HG03095 (cell line): ENCODE measurements around the gene HSF2BP.
"Not testable (repeated sequence)": the region's sequence is repeated elsewhere in the genome, so short reads cannot be mapped to it uniquely, and the experiment has no call there.

Source experiments
- ATAC-seq: cut with Tn5 transposase; IDR thresholded peaks from one replicate; pipeline ENCODE4 v1.9.1; 2021; ENCODE audit warnings: moderate library complexity; ENCODE audit not compliant: unreplicated experiment

HSF2BP gene

DNA sequence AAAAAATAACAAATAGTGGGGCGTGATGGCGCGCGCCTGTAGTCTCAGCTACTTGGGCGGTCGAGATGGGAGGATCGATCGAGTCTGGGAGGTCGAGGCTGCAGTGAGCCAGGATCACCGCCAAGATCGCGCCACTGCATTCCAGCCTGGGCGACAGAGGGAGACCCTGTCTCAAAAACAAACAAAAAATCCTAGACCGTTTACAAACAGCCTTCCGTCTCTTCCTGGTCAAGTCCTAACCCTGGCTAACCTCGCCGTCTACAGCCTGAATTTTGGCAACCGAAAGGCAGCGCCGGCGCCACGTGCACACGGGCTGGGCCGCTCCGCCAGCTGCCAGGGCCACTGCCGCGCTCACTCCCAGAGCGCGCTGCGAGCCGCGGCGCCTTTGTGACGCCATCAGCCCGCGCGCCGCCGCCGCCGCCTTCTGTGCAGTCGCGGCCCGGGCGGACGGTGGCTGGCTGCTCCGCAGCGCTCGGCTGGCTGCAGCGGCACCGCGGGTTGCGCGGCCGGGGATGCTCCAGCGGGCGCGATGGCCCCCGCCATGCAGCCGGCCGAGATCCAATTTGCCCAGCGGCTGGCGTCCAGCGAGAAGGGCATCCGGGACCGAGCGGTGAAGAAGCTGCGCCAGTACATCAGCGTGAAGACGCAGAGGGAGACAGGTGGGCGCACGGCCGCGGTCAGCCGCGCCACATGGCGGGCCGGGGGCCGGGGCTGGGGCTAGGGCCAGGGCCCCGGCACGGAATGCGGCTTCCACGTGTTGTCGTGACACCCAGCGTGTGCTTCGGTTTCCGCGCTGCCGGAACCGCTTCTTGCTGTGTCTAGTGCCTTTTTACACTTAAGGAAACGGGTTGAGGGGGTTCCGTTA is at the start of gene HSF2BP, which contains the start of gene RRP1B:
Gene HSF2BP, minus strand, starts transcription at position 353 of the 865 bp plus-strand sequence. CDS start 1,392 bp downstream, outside the sequence.
Gene RRP1B, plus strand, starts transcription at position 425 of the 865 bp plus-strand sequence. Its CDS starts 105 bp downstream, at position 530.
- ATAC-seq, result no peak

DNA sequence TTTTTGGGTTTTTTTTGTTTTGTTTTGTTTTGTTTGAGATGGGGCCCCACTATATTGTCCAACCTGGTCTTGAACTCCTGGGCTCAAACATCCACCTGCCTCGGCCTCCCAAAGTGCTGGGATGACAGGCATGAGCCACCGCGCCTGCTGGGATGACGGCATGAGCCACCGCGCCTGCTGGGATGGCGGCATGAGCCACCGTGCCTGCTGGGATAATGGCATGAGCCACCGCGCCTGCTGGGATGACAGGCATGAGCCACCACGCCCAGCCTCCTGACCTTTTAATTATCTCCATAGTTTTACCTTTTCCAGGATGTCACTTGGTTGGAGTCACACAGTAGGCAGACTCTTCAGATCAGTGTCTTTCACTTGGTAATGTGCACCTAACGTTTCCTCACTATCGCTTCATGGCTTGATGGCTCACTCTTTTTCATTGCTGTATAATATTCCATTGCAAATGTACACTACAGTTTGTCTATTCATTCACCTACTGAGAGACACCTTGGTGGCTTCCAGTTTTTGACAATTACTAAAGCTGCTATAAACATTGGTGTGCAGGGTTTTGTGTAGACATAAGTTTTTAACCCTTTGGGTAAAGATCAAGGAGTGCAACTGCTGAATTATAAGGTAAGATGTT is 49.6 kb upstream of the HSF2BP start:
- no peak for ATAC-seq

DNA sequence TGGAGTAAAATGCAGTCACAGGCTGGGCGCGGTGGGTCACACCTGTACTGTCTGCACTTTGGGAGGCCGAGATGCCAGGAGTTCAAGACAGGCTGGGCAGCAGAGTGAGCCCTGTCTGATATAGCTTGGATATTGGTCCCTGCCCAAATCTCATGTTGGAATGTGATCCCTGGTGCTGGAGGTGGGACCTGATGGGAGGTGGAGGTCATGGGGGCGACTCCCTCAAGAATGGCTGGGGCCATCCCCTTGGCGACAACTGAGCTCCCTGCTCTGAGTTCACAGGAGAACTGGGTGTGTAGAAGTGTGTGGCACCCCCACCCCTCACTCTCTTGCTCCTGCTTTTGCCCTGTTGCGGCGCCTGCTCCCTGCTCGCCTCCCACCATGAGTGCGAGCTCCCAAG is 48.2 kb upstream of the HSF2BP start:
- no peak for ATAC-seq

DNA sequence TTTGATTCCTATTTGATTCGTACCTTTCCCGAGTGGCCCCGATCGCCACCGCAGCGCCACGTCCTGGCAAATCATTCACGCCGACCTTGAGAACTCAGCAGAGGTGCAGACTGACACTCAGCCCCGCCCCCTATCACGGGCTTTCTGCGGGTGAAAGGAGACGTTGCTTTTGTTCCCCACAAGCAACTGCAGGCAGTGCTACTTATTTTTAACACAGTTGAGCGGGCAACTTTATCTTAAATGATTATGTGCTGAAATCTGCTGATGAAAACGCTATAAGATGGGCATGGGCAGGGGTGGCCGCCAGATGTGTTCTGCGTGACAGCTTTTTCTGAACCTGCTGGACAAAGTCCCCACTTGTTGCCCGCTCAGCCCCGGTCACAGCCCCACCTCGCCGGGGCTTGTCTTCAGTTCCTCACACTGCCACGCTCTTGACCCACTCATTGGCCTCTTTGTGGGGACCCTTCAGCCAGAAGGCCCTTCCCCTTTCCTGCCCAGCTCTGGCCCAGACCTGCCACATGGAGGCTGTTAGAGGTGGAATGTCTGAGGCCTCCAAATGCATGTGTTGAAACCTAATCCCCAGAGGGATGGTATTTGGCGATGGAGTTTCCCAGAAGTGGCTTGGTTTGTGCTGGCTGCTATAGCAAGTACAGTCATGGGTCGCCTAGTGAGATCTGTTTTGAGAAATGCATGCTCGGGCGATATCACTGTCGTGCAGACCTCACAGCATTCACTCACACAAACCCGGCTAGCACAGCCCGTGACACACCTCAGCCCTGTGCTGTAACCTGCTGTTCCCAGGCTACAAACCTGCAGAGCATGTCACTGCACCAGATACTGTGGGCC is 44.0 kb upstream of the HSF2BP start:
- ATAC-seq, result no peak

DNA sequence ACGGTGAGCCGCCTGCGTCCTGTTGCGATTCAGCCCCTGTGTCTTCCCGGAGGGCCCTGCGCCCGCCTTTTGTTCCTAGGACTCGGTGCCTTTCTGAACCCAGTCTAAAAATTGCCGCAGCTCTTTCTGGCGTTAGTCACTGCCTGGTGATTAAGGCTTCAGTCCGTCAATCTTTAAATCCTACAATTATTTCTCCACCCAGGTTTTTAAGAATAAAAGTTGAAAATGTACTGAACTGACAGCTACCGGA is 43.4 kb upstream of the HSF2BP start:
- ATAC-seq, result no peak

DNA sequence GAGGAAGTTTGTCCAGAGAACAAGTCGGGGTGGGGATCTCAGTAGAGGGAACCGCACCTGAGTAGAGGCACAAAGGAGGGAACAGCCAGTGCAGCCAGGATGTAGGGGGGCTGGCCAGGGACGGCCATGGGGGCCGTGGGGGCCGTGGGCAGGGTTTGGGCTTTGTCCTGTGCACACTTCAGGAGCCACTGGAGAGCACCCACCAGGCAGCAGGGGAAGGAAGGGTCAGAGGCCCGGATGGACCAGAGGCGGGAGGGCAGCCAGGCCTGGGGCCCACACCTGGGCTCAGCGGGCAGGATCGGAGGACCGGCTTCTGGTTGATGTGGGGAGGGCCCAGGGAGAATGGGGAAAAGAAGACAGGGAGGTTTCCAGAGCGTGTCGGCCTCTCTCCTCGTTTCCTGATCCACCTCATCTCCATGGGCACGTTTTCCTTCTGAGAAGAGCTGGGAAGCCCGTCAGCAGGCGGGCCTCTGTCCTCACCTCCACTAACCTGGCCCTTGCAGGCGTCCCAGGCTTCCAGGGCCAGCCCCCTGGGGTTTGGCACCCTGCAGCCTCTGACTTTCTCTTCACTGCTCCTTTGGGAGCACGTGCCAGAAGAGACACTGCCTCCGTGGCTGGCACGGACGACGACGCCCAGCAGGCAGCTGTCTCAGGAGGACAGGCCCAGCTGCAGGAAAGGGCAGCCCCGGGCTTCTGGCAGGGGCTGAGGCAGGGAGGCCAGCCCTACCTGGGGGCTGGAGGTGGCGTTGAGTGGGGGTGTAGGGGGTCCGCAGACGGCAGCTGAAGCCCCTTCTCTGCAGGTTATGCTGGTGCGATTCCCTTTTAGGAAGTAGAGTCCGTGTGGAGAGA is 42.9 kb upstream of the HSF2BP start:
- ATAC-seq, result no peak

DNA sequence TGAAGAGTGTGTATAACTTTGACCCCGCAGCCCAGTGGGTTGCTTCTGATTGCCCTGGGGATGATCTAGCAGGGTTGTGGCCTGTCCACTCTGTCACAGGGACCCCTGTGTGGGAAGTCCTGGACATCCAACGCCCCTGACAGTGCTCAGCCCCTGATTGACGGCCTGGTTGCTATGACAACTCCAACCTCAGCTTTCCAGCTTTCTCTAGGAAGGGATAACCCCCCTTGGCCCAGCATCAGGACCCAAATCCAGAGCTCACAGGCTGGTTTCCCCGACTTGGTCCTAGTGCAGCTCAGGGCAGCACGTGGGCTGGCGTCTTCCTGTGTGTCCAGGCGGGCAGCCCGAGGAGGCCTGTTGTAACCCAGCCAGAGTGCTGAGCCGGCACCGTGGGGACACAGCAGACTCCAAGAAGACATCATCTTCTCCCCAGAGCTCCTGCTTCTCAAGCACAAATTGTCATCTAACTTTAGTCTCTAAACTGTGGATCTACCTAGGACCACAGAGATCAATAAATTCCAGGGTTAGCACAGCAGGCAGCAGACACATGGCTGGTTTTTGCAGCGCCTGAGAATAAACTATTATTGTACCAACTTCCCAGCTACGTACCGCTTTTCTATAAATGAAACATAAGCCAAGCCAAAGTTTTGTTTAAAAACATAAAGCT is 40.8 kb upstream of the HSF2BP start:
- ATAC-seq, result no peak

DNA sequence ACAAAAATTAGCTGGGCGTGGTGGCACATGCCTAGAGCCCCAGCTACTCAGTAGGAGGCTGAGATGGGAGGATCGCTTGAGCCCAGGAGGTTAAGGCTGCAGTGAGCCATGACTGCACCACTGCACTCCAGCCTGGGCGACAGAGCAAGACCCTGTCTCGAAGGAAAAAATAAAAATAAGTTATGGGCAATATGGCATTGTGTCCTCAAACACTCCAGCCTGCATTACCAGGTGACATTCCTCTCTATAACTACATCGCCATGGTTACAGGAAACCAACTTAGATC is 40.1 kb upstream of the HSF2BP start:
- ATAC-seq, result not testable (repeated sequence)

DNA sequence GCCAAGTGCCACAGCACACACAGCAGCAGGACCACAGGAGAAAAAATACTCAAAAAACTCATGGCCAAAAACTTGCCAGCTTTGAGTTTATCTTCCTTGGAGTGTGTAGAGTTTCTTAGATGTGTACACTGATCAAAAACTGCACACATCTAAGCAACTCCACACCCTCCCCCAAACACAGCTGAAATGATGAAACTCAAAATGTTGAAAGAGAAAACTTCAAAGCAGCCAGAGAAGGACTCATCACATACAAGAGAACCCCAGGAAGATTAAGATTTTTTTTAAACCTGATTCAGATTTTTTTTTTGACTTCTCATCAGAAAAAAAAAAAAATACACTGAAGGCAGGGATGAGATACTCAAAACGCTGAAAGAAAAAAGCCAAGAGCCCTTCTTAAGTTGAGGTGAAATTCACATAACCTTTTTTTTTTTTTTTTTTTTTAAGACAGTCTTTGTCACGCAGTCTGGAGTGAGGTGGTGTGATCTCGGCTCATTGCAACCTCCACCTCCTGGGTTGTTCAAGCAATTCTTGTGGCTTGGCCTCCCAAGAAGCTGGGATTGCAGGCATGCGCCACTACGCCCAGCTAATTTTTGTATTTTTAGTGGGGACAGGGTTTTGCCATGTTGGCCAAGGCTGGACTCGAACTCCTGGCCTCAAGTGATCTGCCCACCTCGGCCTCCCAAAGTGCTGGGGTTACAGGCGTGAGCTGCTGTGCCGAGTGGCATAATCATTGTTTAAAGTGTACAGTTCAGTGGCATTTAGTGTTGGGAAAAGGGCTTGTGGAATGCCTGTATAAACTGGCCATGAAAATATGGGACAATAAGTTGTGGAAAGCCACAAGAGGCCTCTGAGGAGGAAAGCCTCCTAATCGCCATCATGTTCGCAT is 38.7 kb upstream of the HSF2BP start:
- no peak for ATAC-seq

DNA sequence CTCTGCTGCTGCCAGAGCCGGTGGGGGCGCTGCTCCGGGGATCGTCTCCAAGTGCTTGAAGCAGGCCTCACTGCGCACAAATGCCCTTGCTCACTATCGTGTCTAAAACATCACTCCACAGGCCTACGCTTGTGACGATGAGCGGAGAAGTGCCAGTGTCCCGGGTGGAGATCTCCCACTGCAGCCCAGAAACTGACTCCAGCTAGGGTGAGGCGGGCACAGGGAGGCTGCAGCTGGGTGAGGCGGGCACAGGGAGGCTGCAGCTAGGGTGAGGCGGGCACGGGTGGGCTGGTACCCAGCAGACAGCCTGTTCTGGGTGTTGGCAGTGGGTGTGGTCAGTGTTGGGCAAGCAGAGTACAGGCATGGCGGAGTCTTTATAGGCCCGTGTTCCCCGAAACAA is 36.9 kb upstream of the HSF2BP start:
- ATAC-seq, result no peak

DNA sequence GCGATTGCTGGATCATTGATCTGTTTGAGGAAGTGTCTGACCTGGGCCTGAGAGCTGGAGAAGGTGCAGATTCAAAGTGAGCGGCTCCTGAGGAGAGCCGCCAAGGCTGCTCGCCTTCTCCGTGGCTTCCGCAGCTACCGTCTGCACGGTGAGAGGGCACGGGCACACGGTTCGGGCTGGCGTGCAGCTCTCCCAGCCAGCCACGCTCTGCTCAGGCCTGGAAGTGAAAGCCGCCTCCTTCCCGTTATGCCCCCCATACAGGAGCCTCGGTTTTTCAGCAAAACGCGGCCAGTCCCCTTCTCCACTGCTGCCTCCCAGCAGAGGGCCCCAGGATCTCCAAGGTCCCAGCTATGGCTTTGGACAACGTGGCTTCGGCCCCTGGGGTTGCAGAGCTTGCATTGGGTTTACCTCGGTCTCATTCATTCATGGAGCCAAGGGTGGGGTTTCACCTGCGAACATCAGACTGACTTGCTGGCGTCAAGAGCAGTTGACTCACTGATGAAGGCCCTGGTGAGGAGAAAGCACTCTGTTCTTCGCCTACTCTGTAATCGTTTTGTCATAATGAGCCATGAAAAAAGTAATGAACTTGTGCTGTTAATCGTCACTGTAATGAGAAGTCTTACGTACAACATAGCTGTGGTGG is 35.3 kb upstream of the HSF2BP start:
- no peak for ATAC-seq

DNA sequence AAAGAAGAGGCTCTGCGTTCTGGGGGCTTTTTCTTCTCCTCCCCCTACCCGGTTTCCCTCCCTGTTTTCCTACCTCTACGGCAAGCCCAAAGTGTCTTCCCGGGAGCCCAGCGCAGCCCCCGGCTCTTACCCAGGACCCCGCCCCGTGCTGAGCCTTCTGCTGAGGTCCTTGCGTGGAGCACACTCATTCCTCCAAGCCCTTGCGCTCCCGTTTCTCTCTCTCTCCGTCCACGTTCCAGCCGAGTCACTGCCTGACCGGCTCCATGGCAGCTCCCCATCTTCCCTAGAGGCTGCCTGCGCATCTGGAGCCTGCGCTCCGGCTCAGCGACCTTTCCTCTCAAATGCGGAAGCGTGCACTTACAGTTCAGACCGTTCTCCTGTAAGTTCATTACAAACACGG is 34.7 kb upstream of the HSF2BP start:
- ATAC-seq, result no peak

DNA sequence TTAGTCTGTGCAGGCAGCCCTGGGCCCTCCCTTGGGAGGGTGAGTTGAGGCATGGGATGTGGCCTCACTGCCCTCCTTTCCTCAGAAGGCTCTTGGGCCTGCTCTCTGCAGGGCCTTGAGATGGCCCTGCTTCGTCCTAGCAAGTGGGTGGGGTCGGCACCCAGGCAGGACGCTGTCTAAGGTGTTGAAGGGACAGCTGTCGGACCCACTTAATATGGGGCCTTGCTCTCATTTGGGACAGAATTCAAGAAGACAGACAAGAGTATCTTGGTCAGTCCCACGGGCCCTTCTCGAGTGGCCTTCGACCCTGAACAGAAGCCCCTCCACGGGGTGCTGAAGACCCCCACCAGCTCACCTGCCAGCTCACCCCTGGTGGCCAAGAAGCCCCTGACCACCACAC is 33.7 kb upstream of the HSF2BP start:
- ATAC-seq, result no peak

DNA sequence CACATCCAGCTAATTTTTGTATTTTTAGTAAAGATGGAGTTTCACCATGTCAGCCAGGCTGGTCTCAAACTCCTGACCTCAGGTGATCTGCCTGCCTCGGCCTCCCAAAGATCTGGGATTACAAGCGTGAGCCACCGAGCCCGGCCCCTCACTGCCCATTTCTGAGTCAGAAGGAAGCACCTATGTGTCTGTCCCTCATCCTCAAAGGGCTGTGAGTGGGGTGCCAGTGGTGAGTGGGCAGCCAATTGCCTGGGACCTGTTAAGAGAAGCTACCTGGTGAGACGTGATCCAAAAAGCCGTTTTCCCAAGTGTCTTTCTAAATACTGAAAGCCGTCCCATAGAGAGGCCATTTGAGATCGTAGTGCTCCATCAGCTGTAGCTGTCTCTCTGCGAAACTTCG is 32.5 kb upstream of the HSF2BP start:
- ATAC-seq, result no peak

DNA sequence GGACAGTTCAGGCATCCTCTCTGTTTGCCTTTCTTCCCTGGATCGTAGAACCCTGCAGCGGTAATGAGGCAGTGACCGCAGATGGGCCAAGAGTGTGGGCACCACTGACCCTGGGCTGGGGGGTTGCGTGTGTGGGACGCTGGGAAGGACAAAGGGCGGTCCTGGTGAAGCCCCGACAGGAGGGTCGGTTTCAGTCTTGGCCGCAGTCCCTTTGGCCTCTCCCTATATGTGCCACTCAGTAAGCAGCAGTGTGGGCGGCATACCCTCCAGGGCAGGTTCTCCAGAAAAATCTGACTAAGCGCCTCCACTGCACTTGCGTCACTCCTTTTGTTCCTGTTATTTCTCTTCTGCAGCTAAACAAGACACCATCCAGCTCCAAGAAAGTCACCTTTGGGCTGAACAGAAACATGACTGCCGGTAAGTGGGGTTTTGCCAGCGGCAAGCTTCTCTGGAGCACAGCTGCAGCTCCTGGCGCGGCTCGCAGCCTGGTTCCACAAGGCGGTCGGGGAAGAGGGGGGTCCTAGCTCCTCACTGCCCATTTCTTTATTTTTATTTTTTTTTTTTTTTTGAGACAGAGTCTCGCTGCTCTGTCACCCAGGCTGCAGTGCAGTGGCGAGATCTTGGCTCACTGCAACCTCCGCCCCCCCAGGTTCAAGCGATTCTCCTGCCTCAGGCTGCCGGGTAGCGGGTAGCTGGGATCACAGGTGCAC is 32.0 kb upstream of the HSF2BP start:
- ATAC-seq, result no peak

DNA sequence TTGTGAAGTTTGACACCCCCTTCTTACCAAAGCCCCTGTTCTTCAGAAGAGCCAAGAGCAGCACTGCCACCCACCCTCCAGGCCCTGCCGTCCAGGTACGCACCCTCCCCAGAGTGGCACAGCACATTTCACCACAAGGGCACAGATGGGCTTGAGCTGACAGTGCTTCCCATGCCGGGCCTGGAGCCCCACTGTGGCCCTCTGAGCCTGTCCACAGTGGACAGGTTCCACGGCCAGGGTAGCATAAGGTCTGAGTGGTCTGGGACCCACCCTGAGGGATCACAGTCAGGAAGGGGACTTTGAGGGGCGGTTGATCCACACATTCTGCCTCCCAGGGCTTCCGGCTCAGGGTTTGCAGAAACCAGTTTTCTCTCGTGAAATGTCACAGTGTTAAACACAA is 31.1 kb upstream of the HSF2BP start:
- no peak for ATAC-seq

DNA sequence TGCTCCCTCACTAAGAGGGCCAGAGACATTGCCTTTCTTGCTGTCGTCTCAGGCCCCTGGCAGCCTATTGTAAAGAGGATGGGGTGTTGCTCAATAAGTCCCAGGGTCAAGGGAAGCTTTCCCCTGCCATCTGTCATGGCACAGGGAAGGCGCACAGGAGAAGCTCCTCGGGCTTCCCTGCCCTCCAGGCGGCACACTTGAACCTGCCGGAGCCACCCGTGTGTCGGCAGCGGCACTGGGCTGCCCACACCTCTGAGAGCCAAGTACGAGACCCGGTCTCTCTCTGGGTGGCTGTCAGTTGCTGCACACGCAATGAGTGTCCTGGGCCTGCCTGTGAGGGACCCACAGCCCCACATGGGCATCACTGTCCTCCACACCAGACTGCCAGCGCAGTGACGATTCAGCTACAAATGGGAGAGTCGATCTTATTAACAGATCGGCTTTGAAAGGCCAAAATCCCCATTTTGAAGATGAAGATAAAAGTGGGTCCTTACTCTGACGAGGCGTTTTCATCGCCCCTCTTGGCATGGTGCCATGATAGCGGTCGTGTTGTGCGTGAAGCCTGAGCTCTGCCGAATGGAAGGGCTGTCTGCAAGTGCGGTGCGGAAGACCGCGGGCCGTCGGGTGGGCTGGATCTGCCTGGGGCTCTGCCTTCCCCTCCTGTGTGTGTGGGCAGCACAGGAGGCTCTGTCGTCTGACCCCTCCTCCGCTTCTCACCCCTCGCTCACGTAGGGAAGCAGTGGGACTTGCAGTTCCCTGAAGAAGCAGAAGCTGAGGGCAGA is 30.5 kb upstream of the HSF2BP start:
- no peak for ATAC-seq

DNA sequence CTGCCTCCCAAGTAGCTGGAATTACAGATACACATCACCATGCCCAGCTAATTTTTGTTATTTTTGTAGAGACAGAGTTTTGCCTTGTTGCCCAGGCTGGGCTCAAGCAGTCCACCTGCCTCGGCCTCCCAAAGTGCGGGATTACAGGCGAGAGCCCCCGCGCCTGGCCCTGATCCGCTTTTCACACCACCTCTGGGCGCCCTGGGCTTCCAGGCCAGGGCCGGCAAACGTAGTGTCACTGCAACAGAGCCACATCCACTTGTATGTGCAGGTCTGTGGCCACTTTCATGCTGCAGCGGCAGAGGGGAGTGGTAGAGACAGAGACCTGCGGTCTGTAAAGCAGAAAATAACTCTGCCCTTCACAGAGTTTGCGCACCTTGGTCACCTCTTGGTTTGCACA is 29.6 kb upstream of the HSF2BP start:
- no peak for ATAC-seq
